Activated naive CD4-positive, alpha-beta T cell treated with anti-CD3 and anti-CD28 coated beads for 36 hours (primary cell): Measurements from ENCODE around the gene ARHGAP42. TPM values are rescaled to one million over a fixed set of nuclear protein-coding genes. Genes with fewer than 3 reads are reported as not detected.
"Not testable (repeated sequence)": the region's sequence is repeated elsewhere in the genome, so short reads cannot be mapped to it uniquely, and the experiment has no call there.

Source experiments
- CTCF ChIA-PET: fragments of 350-600 bp; sonication (Branson Sonifier 250); formaldehyde crosslinking; loops from one replicate; lab custom pipeline; 2021; ENCODE audit warnings: antibody characterized with exemption; lab: Charles Lee
- DNase-seq: peaks from one replicate; pipeline ENCODE4 v3.0.0-alpha.2; 2020
- H3K27ac Mint-ChIP-seq: one replicate; pipeline ENCODE4 v1.8.0; 2021; ENCODE audit warnings: mild to moderate bottlenecking, mixed read lengths
- H3K27me3 Mint-ChIP-seq: one replicate; pipeline ENCODE4 v1.8.0; 2021; ENCODE audit warnings: low read depth, mixed read lengths
- H3K36me3 Mint-ChIP-seq: one replicate; pipeline ENCODE4 v1.8.0; 2021; ENCODE audit warnings: low read depth, mixed read lengths
- H3K4me1 Mint-ChIP-seq: one replicate; pipeline ENCODE4 v1.8.0; 2021; ENCODE audit warnings: low read depth, mixed read lengths
- H3K4me3 Mint-ChIP-seq: one replicate; pipeline ENCODE4 v1.8.0; 2021; ENCODE audit warnings: mild to moderate bottlenecking, moderate library complexity, mixed read lengths
- H3K9me3 Mint-ChIP-seq: one replicate; pipeline ENCODE4 v1.8.0; 2021; ENCODE audit warnings: mixed read lengths
- intact Hi-C: fragments of 100-400 bp; cut with micrococcal nuclease; formaldehyde crosslinking; loops from one replicate; pipeline ENCODE4 v1.15.1; 2023
- total RNA-seq, 2 experiments: library from RNA; stranded (reverse); gene quantifications; one replicate each; pipeline ENCODE4 v1.2.3, GENCODE V29; 2021

ARHGAP42 gene, protein sequence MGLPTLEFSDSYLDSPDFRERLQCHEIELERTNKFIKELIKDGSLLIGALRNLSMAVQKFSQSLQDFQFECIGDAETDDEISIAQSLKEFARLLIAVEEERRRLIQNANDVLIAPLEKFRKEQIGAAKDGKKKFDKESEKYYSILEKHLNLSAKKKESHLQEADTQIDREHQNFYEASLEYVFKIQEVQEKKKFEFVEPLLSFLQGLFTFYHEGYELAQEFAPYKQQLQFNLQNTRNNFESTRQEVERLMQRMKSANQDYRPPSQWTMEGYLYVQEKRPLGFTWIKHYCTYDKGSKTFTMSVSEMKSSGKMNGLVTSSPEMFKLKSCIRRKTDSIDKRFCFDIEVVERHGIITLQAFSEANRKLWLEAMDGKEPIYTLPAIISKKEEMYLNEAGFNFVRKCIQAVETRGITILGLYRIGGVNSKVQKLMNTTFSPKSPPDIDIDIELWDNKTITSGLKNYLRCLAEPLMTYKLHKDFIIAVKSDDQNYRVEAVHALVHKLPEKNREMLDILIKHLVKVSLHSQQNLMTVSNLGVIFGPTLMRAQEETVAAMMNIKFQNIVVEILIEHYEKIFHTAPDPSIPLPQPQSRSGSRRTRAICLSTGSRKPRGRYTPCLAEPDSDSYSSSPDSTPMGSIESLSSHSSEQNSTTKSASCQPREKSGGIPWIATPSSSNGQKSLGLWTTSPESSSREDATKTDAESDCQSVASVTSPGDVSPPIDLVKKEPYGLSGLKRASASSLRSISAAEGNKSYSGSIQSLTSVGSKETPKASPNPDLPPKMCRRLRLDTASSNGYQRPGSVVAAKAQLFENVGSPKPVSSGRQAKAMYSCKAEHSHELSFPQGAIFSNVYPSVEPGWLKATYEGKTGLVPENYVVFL
- not detected for total RNA-seq

DNA sequence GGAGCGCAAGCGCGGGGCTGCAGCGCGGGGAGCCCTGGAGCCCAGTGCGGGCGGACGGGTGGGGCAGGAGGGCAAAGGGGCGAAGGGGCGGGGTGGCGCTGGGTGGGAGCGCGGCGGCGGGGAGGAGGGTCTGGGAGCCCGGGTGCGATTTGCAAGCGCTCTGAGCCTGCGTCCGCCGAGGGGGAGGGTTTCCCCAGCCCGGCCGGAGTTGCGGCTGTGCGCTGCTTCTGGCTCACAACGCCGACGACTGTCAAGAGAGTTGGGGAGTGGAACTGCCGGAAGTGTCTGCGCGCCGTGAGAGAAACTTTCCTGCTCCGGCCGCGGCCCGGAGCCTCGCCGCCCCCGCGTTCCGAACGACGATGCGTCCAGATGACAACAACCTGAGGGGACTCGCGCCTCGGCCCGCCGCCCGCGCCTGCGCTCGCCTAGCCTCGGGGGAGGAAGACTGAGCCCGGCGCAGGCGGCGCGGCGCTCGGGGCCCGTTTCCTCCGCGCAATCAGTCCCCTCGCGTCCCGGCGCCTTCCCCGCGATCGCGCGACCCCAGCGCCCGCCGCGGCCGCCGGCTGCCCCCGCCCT lies at the start of gene ARHGAP42:
ARHGAP42 (plus strand) TSS at position 235 of the 576 bp plus-strand sequence. CDS start 391 bp downstream, outside the sequence.
- peak within 1 kb of the TSS; percentile 68 for H3K4me3 Mint-ChIP-seq
- peaks cover 37% of the 10 kb centered on the region for H3K27me3 Mint-ChIP-seq
- H3K27ac Mint-ChIP-seq = peak within 1 kb of the TSS; percentile 47
- H3K36me3 Mint-ChIP-seq = no peaks in the 10 kb centered on the region
- intact Hi-C loops = no loop called here
- H3K4me1 Mint-ChIP-seq = peaks cover 12% of the 10 kb centered on the region
- CTCF ChIA-PET = interaction anchor here (0.8 kb wide), 1 partner anchor 11 kb away, joined by 4 read pairs; no protein-coding TSS in a partner anchor
- no peaks in the 10 kb centered on the region for H3K9me3 Mint-ChIP-seq
- DNase-seq = peak; percentile 14

DNA sequence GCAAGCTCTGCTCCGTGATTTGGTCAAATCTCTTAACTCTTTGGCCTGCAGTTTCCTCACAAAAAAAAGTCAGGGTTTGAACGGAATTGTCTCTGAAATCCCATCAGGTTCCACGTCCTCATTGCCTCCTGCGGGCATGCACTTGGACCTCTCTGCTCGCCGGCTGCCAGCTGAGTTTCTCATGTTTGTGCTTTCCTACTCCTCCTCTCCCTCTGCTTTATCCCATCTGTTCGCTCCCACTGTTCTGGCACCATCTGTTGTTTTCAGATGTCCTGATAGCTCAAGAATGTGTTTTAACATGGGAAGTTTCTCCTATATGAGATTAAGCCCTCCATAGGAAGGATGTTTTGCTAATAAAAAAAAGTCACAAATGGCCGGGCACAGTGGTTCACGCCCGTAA lies 49.4 kb upstream of the ARHGAP42 start:
- Mint-ChIP-seq H3K36me3 (peaks cover 2% of the 10 kb centered on the region), H3K27ac (no peak overlapping the region), H3K27me3 (no peaks in the 10 kb centered on the region), H3K4me1 (no peaks in the 10 kb centered on the region), H3K9me3 (peaks cover 7% of the 10 kb centered on the region), H3K4me3 (no peak overlapping the region)
- intact Hi-C loops = no loop called here
- no peak for DNase-seq
- CTCF ChIA-PET = no interaction called here

DNA sequence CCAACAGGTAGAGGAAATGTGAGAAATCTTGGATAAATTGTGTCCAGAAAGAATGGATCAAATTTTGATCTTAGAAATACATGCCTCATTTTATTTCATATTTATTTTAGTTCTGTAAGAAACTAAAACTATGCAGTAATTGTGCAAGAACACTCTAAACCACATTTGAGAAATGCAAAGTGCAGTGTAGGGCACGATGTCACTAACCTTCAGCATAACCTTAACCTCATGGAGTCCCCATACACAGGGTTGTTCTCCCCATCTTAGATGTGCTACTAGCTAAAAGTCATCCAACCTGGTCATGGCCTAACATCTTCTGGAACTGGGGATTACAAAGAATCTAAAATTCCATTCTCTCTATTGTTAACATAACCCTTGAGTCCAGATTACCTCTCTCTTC lies 48.4 kb upstream of the ARHGAP42 start:
- H3K4me1 Mint-ChIP-seq = no peaks in the 10 kb centered on the region
- intact Hi-C loops = no loop called here
- peaks cover 2% of the 10 kb centered on the region for H3K36me3 Mint-ChIP-seq

DNA sequence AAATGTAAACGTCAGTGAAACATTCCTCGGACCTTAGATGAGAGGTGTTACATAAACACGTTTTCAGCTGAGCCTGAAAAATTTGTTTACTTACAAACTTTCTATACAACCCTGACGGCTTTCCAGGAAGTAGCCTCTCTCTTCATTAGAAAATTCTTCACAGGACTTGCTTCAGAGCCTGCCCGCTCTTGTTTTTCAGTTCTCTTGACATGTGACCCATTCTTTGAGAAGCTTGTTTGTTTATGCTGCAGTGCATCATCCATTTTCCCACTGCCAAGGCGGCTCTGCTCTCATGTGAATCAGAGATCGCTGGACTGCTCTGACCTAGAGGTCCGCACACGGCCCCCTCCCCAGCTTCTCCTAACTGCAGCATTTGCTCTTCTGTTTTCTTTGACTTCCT lies 47.9 kb upstream of the ARHGAP42 start:
- Mint-ChIP-seq H3K4me3 (no peak overlapping the region), H3K36me3 (peaks cover 2% of the 10 kb centered on the region), H3K4me1 (no peaks in the 10 kb centered on the region), H3K27ac (no peak overlapping the region), H3K27me3 (no peaks in the 10 kb centered on the region), H3K9me3 (peaks cover 7% of the 10 kb centered on the region)
- DNase-seq = no peak
- CTCF ChIA-PET = no interaction called here
- intact Hi-C loops = no loop called here

More for the DNA sequence above, 48.4 kb upstream of the ARHGAP42 start:
- Mint-ChIP-seq H3K9me3 (peaks cover 7% of the 10 kb centered on the region), H3K27ac (no peak overlapping the region), H3K4me3 (no peak overlapping the region), H3K27me3 (no peaks in the 10 kb centered on the region)
- CTCF ChIA-PET = no interaction called here
- DNase-seq = no peak

DNA sequence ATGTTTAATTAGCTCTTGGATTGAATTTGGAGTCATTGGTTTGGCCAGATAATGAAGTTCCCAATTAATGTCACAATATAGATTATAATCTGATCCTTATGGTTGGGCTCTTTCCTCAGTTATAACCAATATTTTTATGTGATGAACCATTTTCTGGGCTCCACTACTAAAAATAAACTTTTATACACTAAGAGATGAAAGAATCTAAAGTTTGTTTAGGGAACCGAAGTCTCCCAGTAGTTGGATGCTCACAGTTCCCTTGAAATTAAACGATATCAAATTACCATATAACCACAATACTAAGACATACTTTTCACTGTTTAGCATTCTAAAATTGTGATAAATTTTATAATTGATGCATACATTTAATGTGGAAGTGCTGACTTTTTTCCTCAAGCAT lies 47.0 kb upstream of the ARHGAP42 start:
- H3K4me1 Mint-ChIP-seq = no peaks in the 10 kb centered on the region
- peaks cover 2% of the 10 kb centered on the region for H3K36me3 Mint-ChIP-seq
- intact Hi-C loops = no loop called here
- DNase-seq = no peak
- no peak overlapping the region for H3K27ac Mint-ChIP-seq
- CTCF ChIA-PET = no interaction called here
- peaks cover 7% of the 10 kb centered on the region for H3K9me3 Mint-ChIP-seq
- no peaks in the 10 kb centered on the region for H3K27me3 Mint-ChIP-seq
- no peak overlapping the region for H3K4me3 Mint-ChIP-seq

DNA sequence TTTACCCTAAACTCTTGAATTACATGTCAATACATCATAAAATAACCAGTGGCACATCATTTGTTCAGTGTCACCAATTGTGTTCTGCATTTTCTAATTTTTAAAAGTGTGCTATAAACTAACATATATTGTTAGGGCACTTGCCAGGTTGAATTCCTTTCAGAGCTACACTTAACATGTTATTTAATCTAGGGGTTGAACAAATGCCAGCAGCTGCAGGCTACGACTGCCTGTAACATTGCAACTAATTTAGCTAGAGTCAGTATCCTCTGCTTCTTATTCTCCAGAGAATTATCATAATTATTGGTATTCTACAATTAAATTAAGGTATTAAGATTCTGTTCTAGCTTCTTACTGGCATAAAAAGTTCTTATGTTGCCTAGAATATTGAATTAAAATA lies 46.4 kb upstream of the ARHGAP42 start:
- CTCF ChIA-PET = no interaction called here
- Mint-ChIP-seq H3K27ac (no peak overlapping the region), H3K9me3 (peaks cover 5% of the 10 kb centered on the region), H3K4me1 (no peaks in the 10 kb centered on the region), H3K36me3 (peaks cover 4% of the 10 kb centered on the region), H3K4me3 (no peak overlapping the region), H3K27me3 (no peaks in the 10 kb centered on the region)
- DNase-seq = no peak
- intact Hi-C loops = no loop called here

DNA sequence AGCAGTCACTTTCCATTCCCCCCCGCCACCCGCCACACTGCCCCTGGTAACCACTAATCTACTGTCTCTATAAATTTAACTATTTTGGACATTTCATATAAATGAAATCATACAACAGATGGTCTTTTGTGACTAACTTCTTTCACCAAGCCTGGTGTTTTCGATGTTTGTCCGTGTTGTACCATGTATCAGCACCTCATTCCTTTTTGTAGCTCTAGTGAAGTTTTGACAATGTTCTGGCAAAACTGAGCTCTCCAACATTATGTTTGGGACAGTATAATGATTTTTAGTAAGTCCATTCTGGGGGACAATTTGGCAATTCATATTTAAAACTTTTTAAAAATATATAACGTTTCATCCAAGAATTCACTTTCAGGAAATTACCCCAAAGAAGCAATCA lies 45.6 kb upstream of the ARHGAP42 start:
- no peak overlapping the region for H3K4me3 Mint-ChIP-seq
- CTCF ChIA-PET = no interaction called here
- no peaks in the 10 kb centered on the region for H3K27me3 Mint-ChIP-seq
- no peak overlapping the region for H3K27ac Mint-ChIP-seq
- H3K9me3 Mint-ChIP-seq = peaks cover 3% of the 10 kb centered on the region
- intact Hi-C loops = no loop called here
- peaks cover 2% of the 10 kb centered on the region for H3K36me3 Mint-ChIP-seq
- DNase-seq = no peak
- H3K4me1 Mint-ChIP-seq = no peaks in the 10 kb centered on the region

DNA sequence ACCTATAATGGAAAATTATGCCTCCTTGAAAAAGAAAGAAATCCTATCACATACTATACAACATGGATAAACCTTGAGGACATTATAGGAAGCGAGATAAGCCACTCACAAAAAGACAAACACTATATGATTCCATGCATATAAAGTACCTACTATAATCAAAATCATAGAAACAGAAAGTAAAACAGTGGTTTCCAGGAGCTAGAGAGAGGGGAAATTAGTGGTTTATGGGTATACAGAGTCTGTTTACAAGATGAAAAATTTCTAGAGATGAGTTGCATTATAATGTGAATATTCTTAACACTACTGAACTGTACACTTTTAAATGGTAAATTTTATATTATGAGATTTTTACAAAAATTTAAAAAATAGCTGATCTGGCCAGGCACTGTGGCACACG lies 40.5 kb upstream of the ARHGAP42 start:
- H3K9me3 Mint-ChIP-seq = peaks cover 7% of the 10 kb centered on the region

DNA sequence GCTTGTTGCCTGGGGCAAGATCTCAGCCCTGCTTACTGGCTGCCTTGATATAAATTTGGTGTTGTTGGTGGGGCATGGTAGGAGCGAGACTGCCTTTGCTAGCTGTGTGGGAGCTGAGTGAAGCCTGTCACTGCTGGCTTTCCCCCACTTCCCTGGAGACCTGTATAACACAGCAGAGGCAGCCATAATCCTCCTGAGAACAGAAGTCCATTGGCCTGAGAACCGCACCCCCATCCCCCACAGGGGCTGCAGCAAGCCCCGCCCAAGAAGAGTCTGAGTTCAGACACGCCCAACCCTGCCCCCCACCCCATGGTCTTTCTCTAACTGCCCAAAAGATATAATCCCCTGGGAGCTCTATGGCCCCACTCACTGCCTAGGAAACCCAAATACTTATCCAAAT lies 39.2 kb upstream of the ARHGAP42 start:
- intact Hi-C loops = no loop called here
- Mint-ChIP-seq H3K4me1 (no peaks in the 10 kb centered on the region), H3K4me3 (no peak overlapping the region)

More for the DNA sequence above, 40.5 kb upstream of the ARHGAP42 start:
- CTCF ChIA-PET = no interaction called here
- no peaks in the 10 kb centered on the region for H3K4me1 Mint-ChIP-seq
- H3K36me3 Mint-ChIP-seq = peaks cover 2% of the 10 kb centered on the region
- intact Hi-C loops = no loop called here
- no peaks in the 10 kb centered on the region for H3K27me3 Mint-ChIP-seq
- no peak overlapping the region for H3K27ac Mint-ChIP-seq
- DNase-seq = no peak
- H3K4me3 Mint-ChIP-seq = no peak overlapping the region

DNA sequence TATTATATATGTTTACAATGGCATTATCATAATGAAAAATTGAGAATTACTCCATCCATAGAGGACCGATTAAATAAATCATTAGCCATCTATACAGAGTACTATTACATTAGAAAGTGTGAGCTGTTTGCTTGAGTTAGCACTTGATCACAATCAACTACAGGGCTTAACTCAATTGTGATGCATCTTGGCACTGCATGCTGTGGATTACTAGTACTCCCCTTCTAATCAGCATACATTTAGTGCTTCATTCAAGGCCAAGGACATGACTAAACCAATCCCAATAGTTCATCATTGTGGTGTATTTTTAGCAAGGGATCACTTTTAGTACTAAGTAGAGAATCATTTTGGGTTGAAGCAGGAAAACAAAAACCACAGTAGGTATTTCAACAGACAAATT lies 23.5 kb upstream of the ARHGAP42 start:
- H3K27ac Mint-ChIP-seq = no peak overlapping the region
- no peak for DNase-seq
- intact Hi-C loops = no loop called here

More for the DNA sequence above, 39.2 kb upstream of the ARHGAP42 start:
- CTCF ChIA-PET = no interaction called here
- H3K27ac Mint-ChIP-seq = no peak overlapping the region
- peaks cover 8% of the 10 kb centered on the region for H3K9me3 Mint-ChIP-seq
- DNase-seq = no peak
- H3K27me3 Mint-ChIP-seq = no peaks in the 10 kb centered on the region
- peaks cover 2% of the 10 kb centered on the region for H3K36me3 Mint-ChIP-seq

DNA sequence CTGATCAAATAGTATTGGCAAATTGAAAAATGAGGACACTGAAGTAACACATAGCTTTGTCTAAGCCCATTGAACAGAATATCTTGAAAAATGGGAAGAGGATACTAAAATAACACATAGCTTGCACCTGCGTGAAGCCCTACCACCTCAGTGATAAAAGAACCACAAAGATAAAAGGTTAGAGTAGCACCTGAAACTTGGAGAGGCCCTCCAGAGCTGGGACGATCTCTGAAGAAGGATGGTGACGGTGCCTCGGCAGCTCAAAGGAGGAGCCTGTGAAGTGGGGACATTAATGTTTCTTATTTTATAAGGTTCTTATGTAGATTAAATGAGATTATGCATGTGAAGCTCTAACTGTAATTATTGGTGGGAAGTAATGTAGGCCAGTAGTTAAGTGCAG lies 23.1 kb upstream of the ARHGAP42 start:
- CTCF ChIA-PET = no interaction called here

More for the DNA sequence above, 23.5 kb upstream of the ARHGAP42 start:
- Mint-ChIP-seq H3K4me1 (no peaks in the 10 kb centered on the region), H3K4me3 (no peak overlapping the region), H3K27me3 (no peaks in the 10 kb centered on the region), H3K9me3 (peaks cover 15% of the 10 kb centered on the region), H3K36me3 (no peaks in the 10 kb centered on the region)
- CTCF ChIA-PET = no interaction called here

DNA sequence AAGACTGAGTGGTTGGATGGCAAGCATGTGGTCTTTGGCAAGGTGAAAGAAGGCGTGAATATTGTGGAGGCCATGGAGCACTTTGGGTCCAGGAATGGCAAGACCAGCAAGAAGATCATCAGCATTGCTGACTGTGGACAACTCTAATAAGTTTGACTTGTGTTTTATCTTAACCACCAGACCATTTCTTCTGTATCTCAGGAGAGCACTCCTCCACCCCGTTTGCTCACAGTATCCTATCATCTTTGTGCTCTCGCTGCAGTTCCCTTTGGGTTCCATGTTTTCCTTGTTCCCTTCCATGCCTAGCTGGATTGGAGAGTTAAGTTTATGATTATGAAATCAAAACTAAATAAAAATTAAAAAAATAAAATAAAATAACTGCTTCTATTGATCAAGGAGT lies 20.3 kb upstream of the ARHGAP42 start:
- CTCF ChIA-PET, H3K27ac Mint-ChIP-seq, H3K4me1 Mint-ChIP-seq, H3K9me3 Mint-ChIP-seq, H3K4me3 Mint-ChIP-seq, H3K27me3 Mint-ChIP-seq, intact Hi-C loops, DNase-seq, H3K36me3 Mint-ChIP-seq: not testable (repeated sequence)

More for the DNA sequence above, 23.1 kb upstream of the ARHGAP42 start:
- H3K27ac Mint-ChIP-seq = no peak overlapping the region
- no peak overlapping the region for H3K4me3 Mint-ChIP-seq
- peaks cover 10% of the 10 kb centered on the region for H3K9me3 Mint-ChIP-seq
- no peaks in the 10 kb centered on the region for H3K4me1 Mint-ChIP-seq
- intact Hi-C loops = no loop called here
- H3K27me3 Mint-ChIP-seq = no peaks in the 10 kb centered on the region
- H3K36me3 Mint-ChIP-seq = no peaks in the 10 kb centered on the region
- no peak for DNase-seq
